ENCODE results near the gene SIX2. TPM values are rescaled to one million over a fixed set of nuclear protein-coding genes. Genes with fewer than 3 reads are reported as not detected.

SIX2 gene
- total and polyA plus RNA-seq, 2 donors (not counting 3 experiments of a cell fraction or from before 2014, with no cell fraction given), result 0.24 to 0.54 TPM

DNA sequence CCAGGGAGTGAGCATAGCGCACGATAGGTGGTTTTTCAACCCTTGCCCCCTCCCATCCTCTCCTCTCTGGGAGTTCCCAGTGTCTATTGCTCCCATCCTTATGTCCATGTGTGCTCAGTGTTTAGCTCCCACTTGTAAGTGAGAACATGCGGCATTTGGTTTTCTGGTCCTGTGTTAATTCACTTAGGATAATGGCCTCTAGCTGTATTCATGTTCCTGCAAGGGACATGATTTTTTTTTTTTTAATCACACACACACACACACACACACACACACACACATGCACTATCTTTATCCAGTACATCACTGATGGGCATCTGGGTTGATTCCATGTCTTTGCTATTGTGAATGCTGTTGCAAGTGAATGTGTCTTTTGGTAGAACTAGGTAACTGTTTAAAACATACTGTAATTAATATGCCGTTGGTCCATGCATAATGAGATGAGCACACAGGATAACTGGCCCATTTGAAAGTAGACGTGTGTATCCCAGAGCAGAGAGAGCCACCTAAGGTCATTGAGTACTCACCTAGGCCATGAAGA is 43.2 kb upstream of the SIX2 start:
- H3K9me3 ChIP-seq (replicated peaks; ENCODE audit: control insufficient read depth, insufficient read depth, low read length), result no peaks in the 10 kb centered on the region
- H3K36me3 ChIP-seq (ENCODE audit: control insufficient read depth in 2 of 2, extremely low read depth in 1 of 2, insufficient read depth in 2 of 2, low read length in 2 of 2), result no peaks in the 10 kb centered on the region
- no peak for DNase-seq (ENCODE audit: low read depth, low spot score)
- peaks cover 0 to 6% of the 10 kb centered on the region in 2 experiments for H3K27me3 ChIP-seq (ENCODE audit: control insufficient read depth in 2 of 2, insufficient read depth in 2 of 2, low read length in 2 of 2)
- ChIA-PET CTCF (interaction anchor here (1.0 kb wide), 1 partner anchor 54 kb away, joined by 3 read pairs; no protein-coding TSS in a partner anchor), POLR2A (no interaction called here)
- no peak overlapping the region for H3K9ac ChIP-seq (replicated peaks; ENCODE audit: extremely low read depth, insufficient read depth, low read length)
- H4K20me1 ChIP-seq (replicated peaks; ENCODE audit: control insufficient read depth, extremely low read depth, insufficient read depth, low read length), result no peaks in the 10 kb centered on the region
- no peak overlapping the region for H3K4me3 ChIP-seq (replicated peaks in 1 of 3; ENCODE audit: insufficient read depth in 1 of 3, low read depth in 1 of 3, low read length in 3 of 3)
- FAIRE-seq, result no peak
- TF ChIP-seq, protein P1, sequence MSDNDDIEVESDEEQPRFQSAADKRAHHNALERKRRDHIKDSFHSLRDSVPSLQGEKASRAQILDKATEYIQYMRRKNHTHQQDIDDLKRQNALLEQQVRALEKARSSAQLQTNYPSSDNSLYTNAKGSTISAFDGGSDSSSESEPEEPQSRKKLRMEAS (IDR thresholded peaks at IDR 0.05; ENCODE audit: insufficient read depth, insufficient read length), result no peak
- TF ChIP-seq POLR2AphosphoS5 (IDR thresholded peaks at IDR 0.05; ENCODE audit: insufficient read depth, low read depth, low read length), result no peak
- no peak for TF ChIP-seq POLR2A (IDR thresholded peaks at IDR 0.05; ENCODE audit: low read depth, low read length)
- TF ChIP-seq MYC (IDR thresholded peaks at IDR 0.05; ENCODE audit: low read depth, low read length), result no peak
- TF ChIP-seq, protein P2, sequence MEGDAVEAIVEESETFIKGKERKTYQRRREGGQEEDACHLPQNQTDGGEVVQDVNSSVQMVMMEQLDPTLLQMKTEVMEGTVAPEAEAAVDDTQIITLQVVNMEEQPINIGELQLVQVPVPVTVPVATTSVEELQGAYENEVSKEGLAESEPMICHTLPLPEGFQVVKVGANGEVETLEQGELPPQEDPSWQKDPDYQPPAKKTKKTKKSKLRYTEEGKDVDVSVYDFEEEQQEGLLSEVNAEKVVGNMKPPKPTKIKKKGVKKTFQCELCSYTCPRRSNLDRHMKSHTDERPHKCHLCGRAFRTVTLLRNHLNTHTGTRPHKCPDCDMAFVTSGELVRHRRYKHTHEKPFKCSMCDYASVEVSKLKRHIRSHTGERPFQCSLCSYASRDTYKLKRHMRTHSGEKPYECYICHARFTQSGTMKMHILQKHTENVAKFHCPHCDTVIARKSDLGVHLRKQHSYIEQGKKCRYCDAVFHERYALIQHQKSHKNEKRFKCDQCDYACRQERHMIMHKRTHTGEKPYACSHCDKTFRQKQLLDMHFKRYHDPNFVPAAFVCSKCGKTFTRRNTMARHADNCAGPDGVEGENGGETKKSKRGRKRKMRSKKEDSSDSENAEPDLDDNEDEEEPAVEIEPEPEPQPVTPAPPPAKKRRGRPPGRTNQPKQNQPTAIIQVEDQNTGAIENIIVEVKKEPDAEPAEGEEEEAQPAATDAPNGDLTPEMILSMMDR (IDR thresholded peaks at IDR 0.05; ENCODE audit: extremely low read depth in 1 of 2, insufficient read depth in 1 of 2, low read depth in 1 of 2, low read length in 2 of 2), result no peak
- TF ChIP-seq EZH2 (IDR thresholded peaks at IDR 0.05; ENCODE audit: borderline replicate concordance, low read depth, low read length, severe bottlenecking), result no peak
- TF ChIP-seq GATA2 (IDR thresholded peaks at IDR 0.05; ENCODE audit: insufficient read depth, insufficient read length, low read depth, low read length), result no peak
- TF ChIP-seq FOS (IDR thresholded peaks at IDR 0.05; ENCODE audit: borderline replicate concordance, insufficient read depth, low read length), result no peak
- no peak for TF ChIP-seq JUN (IDR thresholded peaks at IDR 0.05; ENCODE audit: borderline replicate concordance, insufficient read depth, insufficient read length, low read depth)
- no peaks in the 10 kb centered on the region for H3K4me1 ChIP-seq (ENCODE audit: control insufficient read depth, extremely low read depth, insufficient read depth, low read length)
- no peak overlapping the region for H3K4me2 ChIP-seq (ENCODE audit: insufficient read depth, low read length)
- no peak overlapping the region for H3K27ac ChIP-seq (ENCODE audit: insufficient read depth, low read depth, low read length)
- BruUV-seq (replicated peaks), result no TSS peak
- intact Hi-C loops (cut with micrococcal nuclease), result no loop called here
- dilution Hi-C loops (cut with MboI; ENCODE audit: extremely low pct_ligation_motif_present, low sequenced_read_pairs), result no loop called here
- no peaks in the 10 kb centered on the region for H3K9me1 ChIP-seq (replicated peaks; ENCODE audit: control insufficient read depth, extremely low read depth, insufficient read depth, low read length)
- no peak overlapping the region for H2AFZ ChIP-seq (ENCODE audit: low read depth, low read length)
- no peaks in the 10 kb centered on the region for H3K79me2 ChIP-seq (ENCODE audit: control insufficient read depth, insufficient read depth, low read length)

Data from endothelial cell of umbilical vein (primary cell).